Measurements from ENCODE around the gene SPINK9.

GRCh38 chr5:148382961-148383360 lies 47.6 kb downstream of the SPINK9 start:
- no peak for TF ChIP-seq EZH2 (IDR thresholded peaks at IDR 0.05; ENCODE audit: low read depth, unreplicated experiment)
- no peak for TF ChIP-seq ZNF331 (CRISPR knock-in tag; IDR thresholded peaks at IDR 0.05; ENCODE audit: low read depth)
- TF ChIP-seq CTCF (conservative IDR thresholded peaks at IDR 0.05; ENCODE audit: low read depth in 2 of 2), result no peak
- no peak for TF ChIP-seq REST (IDR thresholded peaks at IDR 0.05; ENCODE audit: unreplicated experiment)
- no peak for TF ChIP-seq POLR2AphosphoS5 (IDR thresholded peaks at IDR 0.05; ENCODE audit: low read depth)
- no peak for TF ChIP-seq CREB1 (CRISPR knock-in tag; IDR thresholded peaks at IDR 0.05; ENCODE audit: low read depth)
- TF ChIP-seq EZH2phosphoT487 (IDR thresholded peaks at IDR 0.05; ENCODE audit: unreplicated experiment), result no peak
- TF ChIP-seq ZNF114 (CRISPR knock-in tag; IDR thresholded peaks at IDR 0.05), result no peak

All from GM23338 (cell line).